Neural progenitor cell (in vitro differentiated cells): ENCODE measurements around the gene CNTN5.

Experiments used
- CTCF ChIP-seq: fragments of 200-600 bp; sonication (generic); IDR thresholded peaks from 2 replicates; pipeline ENCODE4 v1.5.1; 2017; ENCODE audit warnings: antibody characterized with exemption, mild to moderate bottlenecking
- EZH2 ChIP-seq: fragments of 200-600 bp; sonication (generic); IDR thresholded peaks from 2 replicates; pipeline ENCODE4 v1.6.1; 2017; ENCODE audit warnings: antibody characterized with exemption, mild to moderate bottlenecking, moderate library complexity

- no peak for TF ChIP-seq CTCF
- TF ChIP-seq EZH2 = no peak
Measured at GRCh38 chr11:99268886-99269285, 248.1 kb downstream of the CNTN5 start.
